Prostate gland (tissue), 2 donors: Measurements from ENCODE around the gene ANKRD9.

Experiments used
- POLR2A ChIP-seq: fragments of 450-650 bp; IDR thresholded peaks from one replicate; pipeline ENCODE4 v1.6.1; 2016; ENCODE audit warnings: antibody characterized with exemption, mild to moderate bottlenecking
- POLR2AphosphoS5 ChIP-seq: sonication (generic); formaldehyde crosslinking; IDR thresholded peaks from one replicate; pipeline ENCODE4 v1.6.1; 2017; ENCODE audit warnings: antibody characterized with exemption
- TF ChIP-seq, protein P1 (sequence below), 4 experiments: fragments of 200-600 bp in 2 of 4; fragments of 450-650 bp in 2 of 4; sonication (generic) in 2 of 4; IDR thresholded peaks; 1 replicate in 3 of 4; 2 replicates in 1 of 4; pipeline ENCODE4 v1.5.1; 2016 to 2019; ENCODE audit warnings: antibody characterized with exemption in 4 of 4, mild to moderate bottlenecking in 2 of 4, moderate library complexity in 2 of 4

DNA sequence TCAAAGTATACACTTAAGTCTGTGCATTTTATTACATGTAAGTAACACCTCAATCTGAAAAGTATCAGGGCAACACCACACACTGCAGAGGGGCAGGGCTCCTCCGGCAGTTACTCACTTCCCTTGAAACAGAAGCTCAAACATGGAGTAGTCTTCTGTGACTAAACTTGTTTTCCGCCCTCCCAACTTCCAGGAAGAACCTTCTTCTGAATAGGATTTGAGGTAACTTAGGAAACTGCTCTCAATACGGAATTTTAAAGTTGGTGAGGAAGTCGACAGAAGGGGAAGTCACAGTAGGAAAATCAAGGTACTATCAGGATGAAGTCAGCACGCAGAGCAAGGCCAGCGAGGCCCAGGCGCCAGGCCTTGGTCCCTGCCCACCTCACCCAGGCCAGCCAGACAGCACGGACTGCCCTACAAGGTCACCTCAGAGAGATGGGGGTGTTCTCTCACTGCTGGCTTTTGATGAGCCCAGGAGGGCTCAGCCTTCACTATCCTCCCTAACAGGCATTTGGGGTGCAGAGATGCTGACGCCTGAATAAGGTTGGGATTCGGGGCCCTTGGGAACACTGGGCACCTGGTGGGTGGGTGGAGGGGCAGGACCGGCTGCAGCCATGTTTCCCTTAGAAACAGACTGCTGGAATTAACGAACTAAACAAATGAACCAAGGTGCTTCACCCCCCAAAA lies 5.8 kb downstream of the ANKRD9 start:
- TF ChIP-seq, protein P1, sequence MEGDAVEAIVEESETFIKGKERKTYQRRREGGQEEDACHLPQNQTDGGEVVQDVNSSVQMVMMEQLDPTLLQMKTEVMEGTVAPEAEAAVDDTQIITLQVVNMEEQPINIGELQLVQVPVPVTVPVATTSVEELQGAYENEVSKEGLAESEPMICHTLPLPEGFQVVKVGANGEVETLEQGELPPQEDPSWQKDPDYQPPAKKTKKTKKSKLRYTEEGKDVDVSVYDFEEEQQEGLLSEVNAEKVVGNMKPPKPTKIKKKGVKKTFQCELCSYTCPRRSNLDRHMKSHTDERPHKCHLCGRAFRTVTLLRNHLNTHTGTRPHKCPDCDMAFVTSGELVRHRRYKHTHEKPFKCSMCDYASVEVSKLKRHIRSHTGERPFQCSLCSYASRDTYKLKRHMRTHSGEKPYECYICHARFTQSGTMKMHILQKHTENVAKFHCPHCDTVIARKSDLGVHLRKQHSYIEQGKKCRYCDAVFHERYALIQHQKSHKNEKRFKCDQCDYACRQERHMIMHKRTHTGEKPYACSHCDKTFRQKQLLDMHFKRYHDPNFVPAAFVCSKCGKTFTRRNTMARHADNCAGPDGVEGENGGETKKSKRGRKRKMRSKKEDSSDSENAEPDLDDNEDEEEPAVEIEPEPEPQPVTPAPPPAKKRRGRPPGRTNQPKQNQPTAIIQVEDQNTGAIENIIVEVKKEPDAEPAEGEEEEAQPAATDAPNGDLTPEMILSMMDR (IDR thresholded peaks at IDR 0.05): no peak
- no peak for TF ChIP-seq POLR2A
- no peak for TF ChIP-seq POLR2AphosphoS5
